ENCODE results near the gene TIAM1.

GRCh38 chr21:31264574-31264973 lies 79.5 kb downstream of the TIAM1 start:
- no peak for TF ChIP-seq CTCF (IDR thresholded peaks at IDR 0.05 in 4 of 5, conservative IDR thresholded peaks at IDR 0.05 in 1 of 5)
- TF ChIP-seq POLR2A (IDR thresholded peaks at IDR 0.05), result no peak

Data from gastrocnemius medialis (tissue), 4 donors.